Measurements from ENCODE around the gene SERINC5. TPM values are rescaled to one million over a fixed set of nuclear protein-coding genes. Genes with fewer than 3 reads are reported as not detected.
"Not testable (repeated sequence)": the region's sequence is repeated elsewhere in the genome, so short reads cannot be mapped to it uniquely, and the experiment has no call there.

Gene SERINC5
- 8.7 and 23.7 TPM in 2 replicates for total RNA-seq

GRCh38 chr5:80255811-80256712 lies at the start of gene SERINC5:
Gene SERINC5, minus strand, starts transcription at chr5:80256048. Its CDS starts 126 bp downstream, at chr5:80255922.
- peak; percentile 42 for DNase-seq (ENCODE audit: low read depth)

- DNase-seq (ENCODE audit: low read depth), result no peak
Observed at GRCh38 chr5:80302636-80303035, 46.8 kb upstream of the SERINC5 start.

- not testable (repeated sequence) for DNase-seq (ENCODE audit: low read depth)
Observed at GRCh38 chr5:80301342-80301741, 45.5 kb upstream of the SERINC5 start.

- DNase-seq (ENCODE audit: low read depth), result not testable (repeated sequence)
Observed at GRCh38 chr5:80300796-80301195, 44.9 kb upstream of the SERINC5 start.

GRCh38 chr5:80300125-80300524 lies 44.3 kb upstream of the SERINC5 start:
- DNase-seq (ENCODE audit: low read depth), result no peak

GRCh38 chr5:80299601-80300000 lies 43.8 kb upstream of the SERINC5 start:
- DNase-seq (ENCODE audit: low read depth), result no peak

GRCh38 chr5:80296121-80296520 lies 40.3 kb upstream of the SERINC5 start:
- no peak for DNase-seq (ENCODE audit: low read depth)

- DNase-seq (ENCODE audit: low read depth), result no peak
Observed at GRCh38 chr5:80291761-80292160, 35.9 kb upstream of the SERINC5 start.

GRCh38 chr5:80289320-80289719 lies 33.5 kb upstream of the SERINC5 start:
- DNase-seq (ENCODE audit: low read depth), result no peak

GRCh38 chr5:80288177-80288576 lies 32.3 kb upstream of the SERINC5 start:
- DNase-seq (ENCODE audit: low read depth), result no peak

GRCh38 chr5:80284720-80285119 lies 28.9 kb upstream of the SERINC5 start:
- DNase-seq (ENCODE audit: low read depth), result no peak

- DNase-seq (ENCODE audit: low read depth), result no peak
Observed at GRCh38 chr5:80283360-80283759, 27.5 kb upstream of the SERINC5 start.

GRCh38 chr5:80282054-80282453 lies 26.2 kb upstream of the SERINC5 start:
- DNase-seq (ENCODE audit: low read depth), result no peak

- DNase-seq (ENCODE audit: low read depth), result no peak
Observed at GRCh38 chr5:80277191-80277590, 21.3 kb upstream of the SERINC5 start.

GRCh38 chr5:80276186-80276585 lies 20.3 kb upstream of the SERINC5 start:
- no peak for DNase-seq (ENCODE audit: low read depth)

- peak; percentile 40 for DNase-seq (ENCODE audit: low read depth)
Observed at GRCh38 chr5:80275347-80275746, 19.5 kb upstream of the SERINC5 start.

GRCh38 chr5:80270543-80270942 lies 14.7 kb upstream of the SERINC5 start:
- not testable (repeated sequence) for DNase-seq (ENCODE audit: low read depth)

GRCh38 chr5:80269991-80270438 lies 14.2 kb upstream of the SERINC5 start:
- DNase-seq (ENCODE audit: low read depth), result no peak

GRCh38 chr5:80268916-80269315 lies 13.1 kb upstream of the SERINC5 start:
- DNase-seq (ENCODE audit: low read depth), result no peak

- DNase-seq (ENCODE audit: low read depth), result peak; percentile 77
Observed at GRCh38 chr5:80266566-80266965, 10.7 kb upstream of the SERINC5 start.

GRCh38 chr5:80260461-80260860 lies 4.6 kb upstream of the SERINC5 start:
- no peak for DNase-seq (ENCODE audit: low read depth)

- no peak for DNase-seq (ENCODE audit: low read depth)
Observed at GRCh38 chr5:80259511-80260203, 3.8 kb upstream of the SERINC5 start.

- peak; percentile 33 for DNase-seq (ENCODE audit: low read depth)
Observed at GRCh38 chr5:80255431-80255810, 427 bp downstream of the SERINC5 start.

Data from renal cortical epithelial cell (primary cell).